ENCODE data around the gene ZNF438.

DNA sequence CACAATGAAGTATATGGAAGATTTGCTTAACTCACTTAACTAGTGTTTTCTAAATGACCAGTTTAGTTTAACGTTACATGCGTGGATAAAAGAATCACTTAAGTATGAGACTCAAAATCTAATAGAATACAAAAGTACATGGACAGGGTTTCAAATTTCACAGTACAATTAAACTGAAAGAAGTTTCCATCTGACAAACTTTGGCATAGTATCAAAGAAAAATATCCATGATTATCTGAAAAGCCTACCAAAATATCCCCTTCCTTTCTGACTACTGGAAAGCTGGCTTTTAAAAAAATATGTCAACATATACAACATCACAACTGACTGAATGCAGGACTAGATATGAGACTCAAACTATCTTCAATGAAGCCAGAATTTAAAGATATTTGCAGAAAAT lies 164.8 kb downstream of the ZNF438 start:
- TF ChIP-seq, protein P1, sequence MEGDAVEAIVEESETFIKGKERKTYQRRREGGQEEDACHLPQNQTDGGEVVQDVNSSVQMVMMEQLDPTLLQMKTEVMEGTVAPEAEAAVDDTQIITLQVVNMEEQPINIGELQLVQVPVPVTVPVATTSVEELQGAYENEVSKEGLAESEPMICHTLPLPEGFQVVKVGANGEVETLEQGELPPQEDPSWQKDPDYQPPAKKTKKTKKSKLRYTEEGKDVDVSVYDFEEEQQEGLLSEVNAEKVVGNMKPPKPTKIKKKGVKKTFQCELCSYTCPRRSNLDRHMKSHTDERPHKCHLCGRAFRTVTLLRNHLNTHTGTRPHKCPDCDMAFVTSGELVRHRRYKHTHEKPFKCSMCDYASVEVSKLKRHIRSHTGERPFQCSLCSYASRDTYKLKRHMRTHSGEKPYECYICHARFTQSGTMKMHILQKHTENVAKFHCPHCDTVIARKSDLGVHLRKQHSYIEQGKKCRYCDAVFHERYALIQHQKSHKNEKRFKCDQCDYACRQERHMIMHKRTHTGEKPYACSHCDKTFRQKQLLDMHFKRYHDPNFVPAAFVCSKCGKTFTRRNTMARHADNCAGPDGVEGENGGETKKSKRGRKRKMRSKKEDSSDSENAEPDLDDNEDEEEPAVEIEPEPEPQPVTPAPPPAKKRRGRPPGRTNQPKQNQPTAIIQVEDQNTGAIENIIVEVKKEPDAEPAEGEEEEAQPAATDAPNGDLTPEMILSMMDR (conservative IDR thresholded peaks at IDR 0.05; ENCODE audit: low read depth, low read length) = no peak
- no peak for TF ChIP-seq EZH2 (IDR thresholded peaks at IDR 0.05; ENCODE audit: borderline replicate concordance, low read depth, low read length, poor library complexity, severe bottlenecking)
